HL-60 (cell line): ENCODE results near the gene VPS26C.

Experiments
- GABPA ChIP-seq: IDR thresholded peaks from 2 replicates; pipeline ENCODE4 v1.6.1; 2012; ENCODE audit warnings: low read depth
- SPI1 ChIP-seq: IDR thresholded peaks from 2 replicates; pipeline ENCODE4 v1.6.1; 2012; ENCODE audit warnings: low read depth, mild to moderate bottlenecking, borderline replicate concordance
- TF ChIP-seq, protein P1 (sequence below): IDR thresholded peaks from 2 replicates; pipeline ENCODE4 v1.6.1; 2012; ENCODE audit warnings: low read depth; ENCODE audit not compliant: insufficient replicate concordance

DNA sequence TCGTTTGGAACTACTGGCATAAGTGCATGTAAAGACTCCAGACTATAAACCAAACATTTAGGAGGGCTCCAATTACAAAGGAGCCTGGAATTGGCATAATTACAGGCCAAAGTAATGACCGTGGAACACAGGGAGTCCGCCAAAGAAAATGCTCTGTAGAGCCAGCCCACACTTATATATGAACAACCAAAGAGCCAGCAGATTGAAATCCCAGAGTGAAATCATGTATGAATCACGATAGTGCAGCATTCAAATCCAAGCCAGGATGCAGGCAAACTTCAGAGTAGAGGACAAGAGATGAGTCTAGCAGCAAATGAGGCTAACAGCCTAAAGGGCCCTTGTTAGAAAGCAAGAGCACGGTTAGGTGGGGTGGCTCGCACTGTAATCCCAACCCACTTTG lies 13.1 kb downstream of the VPS26C start:
- TF ChIP-seq, protein P1, sequence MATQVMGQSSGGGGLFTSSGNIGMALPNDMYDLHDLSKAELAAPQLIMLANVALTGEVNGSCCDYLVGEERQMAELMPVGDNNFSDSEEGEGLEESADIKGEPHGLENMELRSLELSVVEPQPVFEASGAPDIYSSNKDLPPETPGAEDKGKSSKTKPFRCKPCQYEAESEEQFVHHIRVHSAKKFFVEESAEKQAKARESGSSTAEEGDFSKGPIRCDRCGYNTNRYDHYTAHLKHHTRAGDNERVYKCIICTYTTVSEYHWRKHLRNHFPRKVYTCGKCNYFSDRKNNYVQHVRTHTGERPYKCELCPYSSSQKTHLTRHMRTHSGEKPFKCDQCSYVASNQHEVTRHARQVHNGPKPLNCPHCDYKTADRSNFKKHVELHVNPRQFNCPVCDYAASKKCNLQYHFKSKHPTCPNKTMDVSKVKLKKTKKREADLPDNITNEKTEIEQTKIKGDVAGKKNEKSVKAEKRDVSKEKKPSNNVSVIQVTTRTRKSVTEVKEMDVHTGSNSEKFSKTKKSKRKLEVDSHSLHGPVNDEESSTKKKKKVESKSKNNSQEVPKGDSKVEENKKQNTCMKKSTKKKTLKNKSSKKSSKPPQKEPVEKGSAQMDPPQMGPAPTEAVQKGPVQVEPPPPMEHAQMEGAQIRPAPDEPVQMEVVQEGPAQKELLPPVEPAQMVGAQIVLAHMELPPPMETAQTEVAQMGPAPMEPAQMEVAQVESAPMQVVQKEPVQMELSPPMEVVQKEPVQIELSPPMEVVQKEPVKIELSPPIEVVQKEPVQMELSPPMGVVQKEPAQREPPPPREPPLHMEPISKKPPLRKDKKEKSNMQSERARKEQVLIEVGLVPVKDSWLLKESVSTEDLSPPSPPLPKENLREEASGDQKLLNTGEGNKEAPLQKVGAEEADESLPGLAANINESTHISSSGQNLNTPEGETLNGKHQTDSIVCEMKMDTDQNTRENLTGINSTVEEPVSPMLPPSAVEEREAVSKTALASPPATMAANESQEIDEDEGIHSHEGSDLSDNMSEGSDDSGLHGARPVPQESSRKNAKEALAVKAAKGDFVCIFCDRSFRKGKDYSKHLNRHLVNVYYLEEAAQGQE = no peak
- no peak for TF ChIP-seq SPI1
- TF ChIP-seq GABPA = no peak
